ENCODE results near the gene NTSR2.

DNA sequence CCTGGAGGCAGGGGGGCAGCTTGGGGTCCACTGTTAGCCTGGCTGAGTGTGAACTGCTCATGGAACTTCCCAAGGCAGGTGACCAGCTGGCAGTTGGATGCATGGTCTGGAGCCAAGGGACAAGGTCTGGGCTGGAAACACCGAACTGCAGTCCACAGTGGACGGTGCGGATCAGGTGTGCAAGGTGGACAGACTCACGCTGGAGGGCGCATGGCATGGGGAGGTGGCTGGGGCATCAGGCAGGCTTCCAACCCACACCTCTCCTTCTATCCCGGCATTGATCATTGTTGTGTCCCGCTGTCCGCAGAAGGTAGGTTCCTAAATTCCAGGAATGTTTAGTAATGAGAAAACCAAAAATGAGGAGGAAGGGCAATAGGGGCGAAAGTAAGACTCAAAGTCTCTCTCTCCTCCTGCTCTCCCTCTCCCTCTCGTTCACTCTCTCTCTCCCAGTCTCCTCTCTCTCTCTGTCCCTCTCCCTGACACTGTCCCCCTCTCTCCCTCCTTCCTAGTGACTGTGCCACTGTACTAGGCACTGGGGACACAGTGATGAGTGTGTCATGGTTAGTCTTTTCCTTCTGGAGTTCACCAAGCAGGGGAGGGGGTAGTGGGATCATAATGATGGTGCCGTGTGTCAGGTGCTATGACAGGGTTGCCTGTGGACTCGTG, 46.1 kb upstream of the NTSR2 start:
- TF ChIP-seq CTCF (IDR thresholded peaks at IDR 0.05) (peak; percentile 12 to 32 (median 24)), POLR2A (IDR thresholded peaks at IDR 0.05) (peak; percentile 42)

All from right lobe of liver (tissue), 4 donors.